K562 (cell line): ENCODE results near the gene TCP11. TPM values are rescaled to one million over a fixed set of nuclear protein-coding genes. Genes with fewer than 3 reads are reported as not detected.

Experiments
- ATAC-seq: fragments of 200-7000 bp; cut with Tn5 transposase; 3 replicates; pipeline ENCODE4 v1.9.1; 2020; ENCODE audit warnings: moderate library complexity
- BruUV-seq: library from RNA; stranded (reverse); fragments of 400-500 nt; replicated peaks from 2 replicates; lab custom pipeline; 2021; lab: Mats Ljungman, UMichigan
- CTCF ChIA-PET: fragments of 300-600 bp; formaldehyde crosslinking; extraction: SDS; loops from one replicate; lab custom pipeline; 2021; ENCODE audit warnings: low intra/inter-chr PET ratio; lab: Yijun Ruan, JAX
- POLR2A ChIA-PET: fragments of 300-600, 350-650 bp; sonication (Branson Sonifier 250); formaldehyde crosslinking; extraction: SDS; loops from one replicate; lab custom pipeline; 2021; ENCODE audit warnings: antibody characterized with exemption, inconsistent platforms; lab: Yijun Ruan, JAX
- DNase-seq, 4 experiments: peaks; one replicate each; pipeline versions ENCODE4 v3.0.0 to v3.0.0-alpha.2; 2011 to 2018; ENCODE audit warnings: low spot score in 3 of 4, mixed read lengths in 3 of 4; ENCODE audit errors: extremely low read depth in 1 of 4
- FAIRE-seq: peaks from 2 replicates; lab custom pipeline; 2011; peaks lifted over from hg19 to GRCh38; lab: Jason Lieb, UNC
- H2AFZ ChIP-seq: 2 replicates; pipeline ENCODE4 v1.6.0; 2011; ENCODE audit warnings: low read depth, low read length, control low read depth, inconsistent platforms
- H3K27ac ChIP-seq: fragments of 200-600 bp; 3 replicates; pipeline ENCODE4 v1.8.0; 2011; ENCODE audit warnings: low read depth, mild to moderate bottlenecking, control low read depth, inconsistent platforms, low read length, moderate library complexity, mixed read lengths; ENCODE audit errors: extremely low read depth
- H3K27me3 ChIP-seq, 2 experiments: fragments of 300-600 bp in 1 of 2; 2 replicates in 1 of 2; 3 replicates in 1 of 2; pipeline versions ENCODE4 v1.6.0 to v1.8.0; 2011; ENCODE audit warnings: inconsistent platforms in 2 of 2, low read length in 2 of 2, mild to moderate bottlenecking in 1 of 2, mixed read lengths in 1 of 2, moderate library complexity in 1 of 2; ENCODE audit not compliant: control insufficient read depth in 2 of 2, insufficient read depth in 2 of 2
- H3K36me3 ChIP-seq: fragments of 300-600 bp; 3 replicates; pipeline ENCODE4 v1.8.0; 2011; ENCODE audit warnings: mild to moderate bottlenecking, low read length, inconsistent platforms; ENCODE audit not compliant: control insufficient read depth, insufficient read depth
- H3K4me1 ChIP-seq, 2 experiments: fragments of 200-600 bp in 1 of 2; replicated peaks in 1 of 2; 2 replicates in 1 of 2; 3 replicates in 1 of 2; pipeline versions ENCODE4 v1.5.1 to v1.8.0; 2011; ENCODE audit warnings: inconsistent platforms in 2 of 2, low read length in 2 of 2, mild to moderate bottlenecking in 1 of 2, mixed read lengths in 1 of 2, moderate library complexity in 1 of 2; ENCODE audit not compliant: control insufficient read depth in 2 of 2, insufficient read depth in 2 of 2
- H3K4me2 ChIP-seq: 2 replicates; pipeline ENCODE4 v1.6.1; 2011; ENCODE audit warnings: low read length, control low read depth, inconsistent platforms, mixed read lengths; ENCODE audit not compliant: insufficient read depth
- H3K4me3 ChIP-seq: fragments of 200-600 bp; sonication (generic), shearing (Covaris generic); 2 replicates; pipeline ENCODE4 v1.5.1; 2016; ENCODE audit warnings: control low read depth, inconsistent platforms
- H3K79me2 ChIP-seq: fragments of 200-600 bp; 3 replicates; pipeline ENCODE4 v1.8.0; 2011; ENCODE audit warnings: low read length, inconsistent platforms; ENCODE audit not compliant: control insufficient read depth, insufficient read depth
- H3K9ac ChIP-seq, 2 experiments: 2 replicates each; pipeline versions ENCODE4 v1.6.0 to v1.6.1; 2011; ENCODE audit warnings: low read depth in 2 of 2, low read length in 2 of 2, control low read depth in 1 of 2, inconsistent platforms in 1 of 2, mild to moderate bottlenecking in 1 of 2, mixed read lengths in 1 of 2; ENCODE audit not compliant: insufficient read depth in 1 of 2
- H3K9me1 ChIP-seq: one replicate; pipeline ENCODE4 v1.6.0; 2011; ENCODE audit warnings: inconsistent platforms, mild to moderate bottlenecking, low read length, moderate library complexity; ENCODE audit not compliant: control insufficient read depth, insufficient read depth
- H3K9me3 ChIP-seq: replicated peaks from 2 replicates; pipeline ENCODE4 v1.5.1; 2011; ENCODE audit warnings: low read depth, low read length, inconsistent platforms; ENCODE audit not compliant: control insufficient read depth, insufficient read depth
- H4K20me1 ChIP-seq: replicated peaks from 2 replicates; pipeline ENCODE4 v1.6.1; 2011; ENCODE audit warnings: low read length, inconsistent platforms, mixed read lengths; ENCODE audit not compliant: control insufficient read depth, insufficient read depth
- BCL6 ChIP-seq: fragments of 250-450 bp; sonication (Bioruptor Pico); IDR thresholded peaks from 2 replicates; pipeline ENCODE4 v1.4.0; 2020
- CHD2 ChIP-seq: IDR thresholded peaks from 2 replicates; pipeline ENCODE4 v1.6.1; 2011; ENCODE audit warnings: low read depth, low read length
- NFATC3 ChIP-seq: fragments of 450-650 bp; IDR thresholded peaks from 2 replicates; pipeline ENCODE4 v1.6.1; 2017; ENCODE audit warnings: mild to moderate bottlenecking
- NFE2L1 ChIP-seq: fragments of 450-650 bp; IDR thresholded peaks from 2 replicates; pipeline ENCODE4 v1.6.1; 2016; ENCODE audit warnings: missing genetic modification characterization, low read depth, mild to moderate bottlenecking, missing compliant biosample characterization, moderate library complexity, borderline replicate concordance
- PTBP1 ChIP-seq: fragments of 200-400 bp; formaldehyde crosslinking; IDR thresholded peaks from 2 replicates; pipeline ENCODE4 v1.6.1; 2017; ENCODE audit warnings: low read depth, low read length
- RBM15 ChIP-seq: fragments of 200-400 bp; formaldehyde crosslinking; IDR thresholded peaks from 2 replicates; pipeline ENCODE4 v1.6.1; 2018; ENCODE audit warnings: mild to moderate bottlenecking, low read length, moderate library complexity; ENCODE audit not compliant: insufficient read depth
- SIX5 ChIP-seq, 2 experiments: IDR thresholded peaks; 2 replicates each; pipeline ENCODE4 v1.6.1; 2011; ENCODE audit warnings: low read length in 2 of 2, borderline replicate concordance in 1 of 2, low read depth in 1 of 2, mild to moderate bottlenecking in 1 of 2, moderate library complexity in 1 of 2; ENCODE audit not compliant: insufficient read depth in 1 of 2
- TAF1 ChIP-seq: IDR thresholded peaks from 2 replicates; pipeline ENCODE4 v1.6.1; 2011; ENCODE audit warnings: mild to moderate bottlenecking, low read length, moderate library complexity; ENCODE audit not compliant: insufficient read depth, control insufficient read depth, severe bottlenecking; ENCODE audit errors: extremely low read depth
- YBX1 ChIP-seq: fragments of 450-650 bp; IDR thresholded peaks from 2 replicates; pipeline ENCODE4 v1.7.1; 2016; ENCODE audit warnings: mild to moderate bottlenecking
- ZNF146 ChIP-seq: IDR thresholded peaks from one replicate; pipeline ENCODE4 v1.6.1; 2018; ENCODE audit warnings: missing compliant biosample characterization; ENCODE audit not compliant: unreplicated experiment
- ZNF239 ChIP-seq: fragments of 250-450 bp; sonication (Bioruptor Pico); IDR thresholded peaks from 2 replicates; pipeline ENCODE4 v1.4.0; 2020; ENCODE audit warnings: mild to moderate bottlenecking
- ZNF347 ChIP-seq: fragments of 450-650 bp; formaldehyde crosslinking; IDR thresholded peaks from 2 replicates; pipeline ENCODE4 v1.4.0; 2020; ENCODE audit warnings: low read depth, mild to moderate bottlenecking, moderate library complexity
- ZNF41 ChIP-seq: fragments of 250-450 bp; sonication (Bioruptor Pico); conservative IDR thresholded peaks from 2 replicates; pipeline ENCODE4 v1.4.0; 2020; ENCODE audit warnings: mild to moderate bottlenecking
- ZNF699 ChIP-seq: fragments of 250-450 bp; sonication (Bioruptor Pico); IDR thresholded peaks from 2 replicates; pipeline ENCODE4 v1.8.0; 2021; ENCODE audit warnings: mild to moderate bottlenecking, moderate library complexity; ENCODE audit not compliant: insufficient replicate concordance
- ZNF785 ChIP-seq: fragments of 250-450 bp; sonication (Bioruptor Pico); IDR thresholded peaks from 2 replicates; pipeline ENCODE4 v1.4.0; 2020; ENCODE audit warnings: mild to moderate bottlenecking
- ZSCAN29 ChIP-seq: fragments of 450-650 bp; IDR thresholded peaks from 2 replicates; pipeline ENCODE4 v1.6.1; 2017
- WGBS: fragments of 100-300 bp; shearing (Covaris generic); methylation state at CpG from one replicate; pipeline ENCODE4 v1.1.6; 2016; ENCODE audit warnings: low coverage, mixed read lengths; ENCODE audit not compliant: insufficient coverage; ENCODE audit errors: missing lambda C conversion rate; 5-methylcytosine and 5-hydroxymethylcytosine counted together
- in situ Hi-C: fragments of 300-500 bp; cut with MboI; formaldehyde crosslinking; loops from 4 replicates; pipeline ENCODE4 v1.15.0; 2018; ENCODE audit warnings: inconsistent platforms, mixed read lengths
- intact Hi-C: fragments of 100-400 bp; cut with micrococcal nuclease; formaldehyde crosslinking; loops from 2 replicates; pipeline ENCODE4 v1.14.2; 2022
- polyA plus RNA-seq, 8 experiments: library from polyadenylated mRNA; depleted of rRNA in 4 of 8; stranded (reverse) in 5 of 8; unstranded in 3 of 8; fragments of >200 nt; fragmentation: Nextera tagmentation in 2 of 8; fragmentation: Illumina TruSeq in 1 of 8; extraction: Ambion mirVana in 2 of 8; extraction: Trizol in 1 of 8; gene quantifications; 2 replicates each; pipeline versions ENCODE4 v1.2.1 to v1.2.3, GENCODE V29; 2011 to 2014; ENCODE audit warnings: inconsistent platforms in 1 of 8, missing spikeins in 1 of 8
- total RNA-seq, 7 experiments: library from RNA; depleted of rRNA in 6 of 7; stranded (reverse); fragments of >200 nt in 6 of 7; fragmentation: Illumina TruSeq in 2 of 7; extraction: Trizol in 2 of 7; gene quantifications; 2 replicates each; pipeline versions ENCODE4 v1.2.1 to v1.2.3, GENCODE V29; 2011 to 2021; ENCODE audit warnings: low replicate concordance in 1 of 7

TCP11 gene
- total and polyA plus RNA-seq, 9 of the 15 experiments (the other 6 are each of a cell fraction or from before 2014, with no cell fraction given), result not detected

GRCh38 chr6:35170166-35170565 is 29.0 kb upstream of the TCP11 start:
- ATAC-seq, result no peak
- Histone ChIP-seq H3K9me1 (no peaks in the 10 kb centered on the region), H3K4me1 (no peaks in the 10 kb centered on the region; a peak in 1 of 5 replicates), H3K27me3 (peaks cover 11 to 51% of the 10 kb centered on the region in 2 experiments), H4K20me1 (no peaks in the 10 kb centered on the region), H3K36me3 (no peaks in the 10 kb centered on the region), H3K9ac (no peak overlapping the region), H3K79me2 (no peaks in the 10 kb centered on the region), H3K4me2 (no peak overlapping the region), H3K27ac (no peak overlapping the region), H3K4me3 (no peak overlapping the region), H3K9me3 (0 out of 2 replicates have a peak, but pooled peaks cover 3% of the 10 kb centered on the region), H2AFZ (no peak overlapping the region)
- in situ Hi-C loops (no loop called here), intact Hi-C loops (no loop called here)
- POLR2A ChIA-PET, result no interaction called here
- TF ChIP-seq SIX5 (IDR thresholded peaks at IDR 0.05; ENCODE audit: borderline replicate concordance in 1 of 2, insufficient read depth in 1 of 2, low read depth in 1 of 2, low read length in 2 of 2) (no peak), ZNF699 (CRISPR knock-in tag) (no peak), TAF1 (no peak), ZNF41 (CRISPR knock-in tag) (no peak), BCL6 (CRISPR knock-in tag) (no peak), NFATC3 (no peak), ZSCAN29 (no peak), ZNF146 (CRISPR knock-in tag) (no peak), YBX1 (no peak), CHD2 (no peak), PTBP1 (no peak), ZNF239 (CRISPR knock-in tag) (no peak), RBM15 (no peak), ZNF347 (CRISPR knock-in tag) (no peak), NFE2L1 (tag) (no peak), ZNF785 (no peak)
- DNase-seq, result no peak
- CTCF ChIA-PET, result no interaction called here
- 9% methylated on average over 1 of the region's 1 CpG for WGBS
- BruUV-seq, result no TSS peak
- FAIRE-seq, result no peak
